HG02884 (cell line): ENCODE data around the gene MIS18BP1.
A peak's percentile ranks its signal among the peaks of the same experiment; 100 is the strongest.
"Not testable (repeated sequence)": the region's sequence is repeated elsewhere in the genome, so short reads cannot be mapped to it uniquely, and the experiment has no call there.

Source experiments
- ATAC-seq: cut with Tn5 transposase; IDR thresholded peaks from one replicate; pipeline ENCODE4 v1.9.1; 2021; ENCODE audit warnings: mild to moderate bottlenecking, moderate library complexity; ENCODE audit not compliant: unreplicated experiment

Gene MIS18BP1

GRCh38 chr14:45253070-45253753 lies at the start of gene MIS18BP1:
Gene MIS18BP1, minus strand, starts transcription at chr14:45253202. Its CDS starts 5,916 bp downstream, at chr14:45247286.
- ATAC-seq: peak; percentile 76

GRCh38 chr14:45298423-45299117 lies 45.6 kb upstream of the MIS18BP1 start:
- ATAC-seq: no peak

- not testable (repeated sequence) for ATAC-seq
Measured at GRCh38 chr14:45294796-45295195, 41.8 kb upstream of the MIS18BP1 start.

GRCh38 chr14:45290547-45290946 lies 37.5 kb upstream of the MIS18BP1 start:
- ATAC-seq: no peak

GRCh38 chr14:45287610-45288009 lies 34.6 kb upstream of the MIS18BP1 start:
- ATAC-seq: no peak

GRCh38 chr14:45284802-45285201 lies 31.8 kb upstream of the MIS18BP1 start:
- ATAC-seq: no peak

- not testable (repeated sequence) for ATAC-seq
Measured at GRCh38 chr14:45281731-45282400, 28.9 kb upstream of the MIS18BP1 start.

GRCh38 chr14:45271858-45272537 lies 19.0 kb upstream of the MIS18BP1 start:
- ATAC-seq: no peak

GRCh38 chr14:45270031-45270430 lies 17.0 kb upstream of the MIS18BP1 start:
- ATAC-seq: no peak

- no peak for ATAC-seq
Measured at GRCh38 chr14:45267071-45267470, 14.1 kb upstream of the MIS18BP1 start.

GRCh38 chr14:45262637-45263036 lies 9.6 kb upstream of the MIS18BP1 start:
- no peak for ATAC-seq

GRCh38 chr14:45261209-45261608 lies 8.2 kb upstream of the MIS18BP1 start:
- ATAC-seq: no peak

- no peak for ATAC-seq
Measured at GRCh38 chr14:45258805-45259204, 5.8 kb upstream of the MIS18BP1 start.

- no peak for ATAC-seq
Measured at GRCh38 chr14:45258073-45258472, 5.1 kb upstream of the MIS18BP1 start.

GRCh38 chr14:45254771-45255170 lies 1.8 kb upstream of the MIS18BP1 start:
- ATAC-seq: no peak

- ATAC-seq: no peak
Measured at GRCh38 chr14:45253754-45254310, 830 bp upstream of the MIS18BP1 start.

GRCh38 chr14:45252366-45253069 lies 484 bp downstream of the MIS18BP1 start:
- ATAC-seq: no peak

- peak; percentile 62 for ATAC-seq
Measured at GRCh38 chr14:45251912-45252311, 1.1 kb downstream of the MIS18BP1 start.

- ATAC-seq: peak; percentile 15
Measured at GRCh38 chr14:45249856-45250575, 3.0 kb downstream of the MIS18BP1 start.

GRCh38 chr14:45247427-45247826 lies 5.6 kb downstream of the MIS18BP1 start:
- no peak for ATAC-seq
